Measurements from ENCODE around the gene FOCAD.
A peak's percentile ranks its signal among the peaks of the same experiment; 100 is the strongest.

Gene FOCAD

DNA sequence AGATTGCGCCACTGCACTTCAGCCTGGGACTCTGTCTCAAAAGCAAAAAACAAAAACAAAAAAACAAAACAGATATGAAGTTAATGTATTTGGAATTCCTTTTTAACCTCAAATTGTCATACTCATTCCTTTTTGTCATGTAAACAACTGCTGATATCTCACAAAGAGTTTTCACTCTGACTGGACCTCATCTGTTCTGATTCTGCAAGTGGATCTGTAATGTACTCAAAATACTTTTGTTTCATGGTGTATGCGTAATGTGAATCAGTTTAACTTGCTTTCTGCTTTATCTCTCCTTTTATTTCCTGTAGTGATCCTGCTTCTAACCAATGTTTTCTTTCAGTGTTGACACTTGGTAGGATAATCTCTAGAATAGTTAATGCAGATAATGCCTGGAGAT is 106.7 kb downstream of the FOCAD start:
- DNase-seq (ENCODE audit: low read depth) = no peak

DNA sequence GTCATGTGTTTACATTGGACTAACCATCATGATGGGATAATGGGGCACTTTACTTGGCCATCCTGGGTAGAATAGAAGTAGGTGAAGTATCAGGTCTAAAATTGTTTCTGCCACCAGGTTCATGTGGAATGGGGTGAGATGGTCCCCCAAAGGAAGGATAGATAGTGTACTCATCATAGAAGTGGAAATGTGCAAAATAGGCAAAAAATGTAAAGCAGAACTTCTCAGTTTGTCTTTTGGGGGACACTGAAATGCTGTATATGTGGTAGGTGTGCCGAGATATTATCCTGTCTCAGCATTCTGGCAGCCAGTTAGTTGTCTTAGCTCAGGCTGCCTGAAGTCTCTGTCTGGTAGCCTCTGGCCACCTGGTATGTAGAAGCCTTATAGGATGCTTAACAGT is 107.6 kb downstream of the FOCAD start:
- DNase-seq (ENCODE audit: low read depth) = no peak

DNA sequence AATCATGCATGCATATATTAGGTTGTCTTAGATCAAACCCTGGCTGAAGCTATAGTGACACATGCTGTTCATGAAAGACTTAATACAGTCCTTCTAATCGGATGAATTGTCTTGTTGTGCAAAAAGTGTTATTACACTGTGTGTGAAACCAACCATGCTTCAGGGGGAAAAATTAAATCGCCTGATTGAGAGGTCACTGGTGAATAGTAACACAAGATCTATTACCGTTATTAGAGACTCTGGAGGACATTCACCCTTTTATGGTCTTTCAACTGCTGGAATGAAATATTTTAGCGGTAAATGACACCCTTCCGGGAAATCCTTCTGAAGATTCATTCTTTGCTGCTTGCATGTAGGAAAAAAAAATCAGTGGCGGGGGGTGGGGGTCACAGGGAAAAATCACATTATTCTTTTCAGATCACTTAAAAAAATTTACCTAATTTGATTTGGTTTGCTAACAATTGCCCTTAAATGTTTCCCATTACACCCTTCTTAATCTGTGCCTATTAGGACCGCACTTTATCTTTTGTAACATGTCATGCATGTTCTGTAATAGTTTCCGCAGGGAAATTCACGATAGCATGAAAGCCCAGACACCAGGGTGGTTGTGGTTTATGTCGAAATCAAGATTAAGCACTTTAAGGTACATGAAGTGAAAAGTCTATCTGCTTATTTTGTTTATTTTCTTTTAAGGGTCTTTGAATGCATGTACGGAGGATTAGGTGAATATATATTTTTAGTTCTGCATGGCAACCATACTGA is 120.6 kb downstream of the FOCAD start:
- DNase-seq (ENCODE audit: low read depth) = no peak

DNA sequence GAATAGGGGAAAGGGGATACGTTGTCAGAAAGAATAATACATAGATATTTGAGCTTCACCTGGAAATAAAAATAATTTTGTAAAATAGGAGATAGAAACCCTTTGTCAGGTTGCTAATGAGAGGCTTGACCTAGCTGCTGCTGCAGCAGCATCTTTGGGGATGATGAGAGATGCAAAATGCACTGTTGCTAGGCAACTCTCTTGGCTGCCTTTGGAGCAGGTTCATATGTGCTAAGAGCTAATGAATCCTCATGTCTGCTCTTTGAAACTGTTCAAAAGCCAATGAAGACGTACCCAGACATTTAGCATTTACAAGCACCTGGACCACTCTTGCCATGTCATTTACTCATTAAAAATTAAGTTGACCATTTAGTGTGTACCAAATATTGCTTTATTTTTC is 121.7 kb downstream of the FOCAD start:
- no peak for DNase-seq (ENCODE audit: low read depth)

DNA sequence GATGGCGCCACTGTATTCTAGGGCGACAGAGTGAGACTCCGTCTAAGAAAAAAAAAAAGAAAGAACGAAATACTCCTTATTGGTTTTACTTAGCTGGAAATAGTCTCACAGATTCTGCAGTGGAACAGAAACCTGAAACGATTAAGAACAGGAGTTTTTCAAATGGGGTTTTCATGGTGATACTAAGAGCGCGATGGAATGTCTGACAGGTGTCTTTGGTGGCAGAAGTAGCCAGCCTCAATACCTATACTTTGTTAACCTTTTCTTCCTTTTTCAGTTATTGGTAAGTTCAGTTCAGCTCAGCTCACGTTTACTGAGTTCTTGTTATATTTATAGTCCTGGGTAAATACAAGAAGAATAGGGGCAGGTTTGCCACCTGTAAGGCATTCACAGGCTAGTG is 123.9 kb downstream of the FOCAD start:
- DNase-seq (ENCODE audit: low read depth) = no peak

DNA sequence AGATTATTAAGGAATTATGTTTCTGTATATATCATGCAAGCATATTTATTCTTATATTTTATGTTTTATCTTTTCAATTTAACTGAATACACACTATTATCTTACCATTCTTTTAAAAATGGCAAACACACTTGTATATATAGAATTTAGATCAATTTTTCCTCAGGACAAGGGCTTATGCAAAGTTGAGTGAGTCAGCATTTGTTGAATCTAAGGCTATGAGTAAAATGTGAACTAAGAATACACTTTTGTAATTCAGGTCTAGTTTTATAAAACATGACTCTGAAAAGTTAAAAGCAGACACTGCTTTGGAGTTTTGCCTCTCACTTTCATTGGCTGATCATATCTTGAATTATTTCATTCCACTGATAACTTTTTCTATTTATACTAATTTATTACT is 127.8 kb downstream of the FOCAD start:
- DNase-seq (ENCODE audit: low read depth) = no peak

DNA sequence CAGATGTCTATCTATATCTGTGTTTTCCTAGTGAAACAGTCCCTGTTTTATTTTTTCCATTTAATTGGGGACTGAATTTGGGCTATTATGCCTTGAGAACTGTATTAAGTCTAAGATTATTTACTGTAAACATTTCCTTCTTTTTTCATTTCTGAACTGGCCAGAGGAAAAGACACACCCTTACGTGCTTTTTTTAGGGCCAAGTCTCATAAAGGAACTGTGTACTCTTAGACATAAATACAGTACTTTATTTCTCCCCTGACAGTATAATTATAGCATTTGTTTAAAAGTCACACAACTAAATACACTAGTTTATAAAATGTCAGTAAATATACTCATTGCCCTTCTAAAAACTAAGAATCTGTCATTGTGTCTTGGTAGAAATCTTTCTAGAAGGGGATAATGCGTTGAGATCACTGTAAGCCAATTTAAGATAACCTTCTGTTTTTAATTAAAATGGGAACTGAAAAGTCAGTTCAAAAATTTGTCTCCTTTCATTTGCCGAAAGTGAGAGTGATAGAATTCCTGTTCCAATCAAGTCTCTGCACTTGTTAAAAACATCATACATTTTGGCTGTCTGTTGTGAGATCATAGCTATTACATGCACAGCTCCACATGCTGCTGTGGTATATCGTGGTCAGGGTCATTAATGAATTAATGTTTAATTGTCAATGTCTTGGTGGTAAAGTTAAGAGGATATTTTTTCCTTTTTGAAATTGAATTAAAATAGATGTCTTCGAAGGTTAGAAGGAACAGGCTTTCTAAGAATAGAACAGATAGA is 132.1 kb downstream of the FOCAD start:
- no peak for DNase-seq (ENCODE audit: low read depth)

DNA sequence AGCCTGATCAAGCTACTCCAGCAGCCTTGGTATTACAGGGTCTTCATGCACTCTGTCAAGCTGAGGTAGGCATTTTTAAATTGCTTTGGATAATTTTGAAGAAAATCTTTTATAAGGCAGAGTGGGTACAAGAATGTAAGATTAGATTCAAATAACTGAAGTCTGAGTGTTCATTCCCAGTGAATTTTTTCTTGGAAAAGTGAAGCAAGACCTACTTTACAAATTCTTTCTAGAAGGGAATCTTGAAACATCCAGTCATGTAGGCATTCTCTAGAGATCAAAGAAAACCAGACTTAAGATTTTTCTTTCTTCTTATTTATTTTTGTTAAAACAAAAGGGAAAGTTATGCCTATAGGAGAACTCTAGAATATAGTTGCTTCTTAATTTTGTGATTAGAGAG is 139.0 kb downstream of the FOCAD start:
- DNase-seq (ENCODE audit: low read depth) = no peak

DNA sequence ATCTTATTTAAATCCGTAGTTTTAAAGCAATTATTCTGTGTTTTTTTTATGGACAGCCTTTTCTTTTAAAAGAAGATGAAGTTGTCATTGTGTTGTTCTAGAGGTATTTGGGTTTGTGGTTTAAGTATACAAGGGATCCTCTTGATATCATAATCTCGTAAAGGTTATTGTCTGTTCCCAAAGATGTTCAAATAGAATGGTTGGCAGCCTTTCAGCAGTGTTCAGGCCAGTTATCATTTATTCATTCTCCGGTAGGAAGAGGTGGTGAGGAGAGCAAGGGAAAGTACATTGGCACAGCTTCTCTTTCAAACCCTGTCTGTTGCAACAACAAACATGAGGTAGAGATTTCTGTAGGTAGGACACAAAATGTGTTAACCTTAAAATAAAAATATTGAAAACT is 147.0 kb downstream of the FOCAD start:
- DNase-seq (ENCODE audit: low read depth) = no peak

DNA sequence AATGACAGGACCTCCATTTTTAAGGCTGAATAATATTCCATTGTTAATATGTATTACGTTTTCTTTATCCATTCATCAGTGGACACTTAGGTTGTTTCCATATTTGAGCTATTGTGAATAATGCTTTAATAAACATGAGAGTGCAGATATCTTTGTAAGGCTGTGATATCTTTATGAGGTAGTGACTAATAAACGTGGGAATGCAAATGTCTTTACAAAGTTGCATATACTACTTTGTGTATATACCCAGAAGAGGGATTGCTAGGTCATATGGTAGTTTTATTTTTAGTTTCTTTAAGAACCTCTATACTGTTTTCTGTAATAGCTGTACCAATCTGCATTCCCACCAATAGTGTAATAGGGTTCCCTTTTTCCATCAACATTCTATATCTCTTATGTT is 148.7 kb downstream of the FOCAD start:
- DNase-seq (ENCODE audit: low read depth) = no peak

DNA sequence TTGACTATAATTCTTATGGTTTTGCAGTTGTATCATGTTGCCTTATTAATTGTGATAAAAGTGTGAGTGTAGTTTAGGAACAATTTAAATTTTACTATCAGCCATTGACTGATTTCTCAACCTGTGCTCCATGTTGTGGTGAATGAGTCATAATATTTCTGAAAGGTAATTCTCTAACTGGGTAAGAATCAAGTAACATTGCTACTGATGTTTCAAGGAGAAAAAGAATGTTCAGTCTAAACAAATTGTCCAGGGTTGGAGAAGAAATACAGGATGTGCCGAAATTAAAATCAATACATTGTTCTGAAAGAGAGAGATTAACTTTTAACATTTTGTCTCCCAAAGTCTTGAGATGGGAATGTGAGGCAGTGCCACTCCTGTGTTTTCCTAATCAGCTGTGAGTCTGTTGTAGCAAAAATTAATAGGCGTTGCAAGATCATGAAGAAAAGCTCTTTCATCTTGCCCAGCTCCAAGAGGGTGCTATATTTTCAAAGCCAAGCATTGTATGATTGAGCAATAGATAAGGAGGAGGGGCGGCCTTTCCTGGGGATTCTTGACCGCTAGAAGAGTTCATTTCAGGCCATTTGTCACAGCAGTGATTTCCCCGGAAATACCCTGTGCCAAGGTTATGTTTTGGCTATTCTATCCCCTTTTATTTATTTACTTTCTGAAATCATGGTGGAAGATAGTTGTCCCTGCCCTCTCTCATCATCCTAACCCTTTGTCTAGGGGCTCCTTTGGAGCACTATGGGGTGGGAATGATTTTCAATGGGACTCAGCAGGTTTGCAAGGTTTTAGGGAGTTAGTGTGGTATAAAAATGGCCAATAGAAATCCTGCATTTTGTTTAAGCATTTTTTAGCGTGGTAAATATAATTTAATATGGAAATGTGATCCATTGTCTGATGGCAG is 151.6 kb downstream of the FOCAD start:
- no peak for DNase-seq (ENCODE audit: low read depth)

DNA sequence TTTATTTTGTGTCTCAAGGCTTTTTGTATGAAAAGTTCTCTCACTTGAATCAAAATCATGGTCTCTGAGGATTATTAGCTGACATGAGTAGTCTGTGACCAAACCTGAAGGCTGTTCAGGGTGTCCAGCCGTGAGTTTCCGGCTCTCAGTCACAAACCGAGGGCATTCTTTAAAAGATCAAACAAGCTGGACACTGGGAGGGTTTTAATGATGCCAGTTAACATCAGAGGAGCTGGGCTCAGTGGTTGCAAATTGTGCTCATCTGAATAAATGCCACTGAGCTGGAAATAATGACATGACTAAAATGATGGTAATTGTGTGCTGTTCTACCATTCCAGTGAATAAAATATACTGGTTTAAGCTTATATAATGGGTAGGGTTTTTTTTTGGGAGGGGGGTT is 153.1 kb downstream of the FOCAD start:
- DNase-seq (ENCODE audit: low read depth) = no peak

DNA sequence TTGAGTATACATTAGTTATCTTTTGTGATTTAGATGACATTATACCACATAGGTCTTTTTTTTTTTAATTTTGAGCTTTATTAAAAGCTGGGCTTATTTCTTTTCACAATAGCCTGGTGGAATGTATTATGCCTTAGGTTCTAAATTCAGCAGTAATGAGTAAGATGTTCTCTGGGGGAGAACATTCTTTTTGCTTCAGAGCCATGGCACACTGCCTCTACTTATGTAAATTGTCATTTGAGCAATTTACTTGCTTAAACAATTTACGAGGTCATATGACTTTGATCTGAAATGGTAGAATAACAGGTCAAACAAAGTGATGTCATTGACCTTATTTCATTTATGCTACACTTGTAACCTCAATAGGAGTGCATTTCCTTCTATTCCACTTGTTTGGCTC is 154.2 kb downstream of the FOCAD start:
- DNase-seq (ENCODE audit: low read depth) = no peak

DNA sequence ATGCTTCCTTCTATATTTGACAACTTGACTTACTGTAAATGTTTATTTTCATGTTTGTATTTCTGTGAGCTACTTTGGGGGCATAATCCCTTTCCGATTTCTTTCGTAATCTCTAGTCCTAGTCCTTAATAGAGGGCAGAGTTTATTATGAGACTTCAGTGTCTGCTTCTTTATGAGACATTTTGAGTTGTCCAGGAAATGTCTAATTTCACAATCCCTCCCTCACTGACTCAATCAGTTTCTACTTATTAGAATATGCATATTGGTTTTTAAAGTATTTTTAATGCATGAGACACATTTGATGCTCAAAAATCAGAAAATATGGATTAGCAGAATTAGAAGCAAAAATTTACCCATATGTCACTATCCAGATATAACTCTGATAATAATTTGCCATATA is 160.9 kb downstream of the FOCAD start:
- DNase-seq (ENCODE audit: low read depth) = peak; percentile 14

DNA sequence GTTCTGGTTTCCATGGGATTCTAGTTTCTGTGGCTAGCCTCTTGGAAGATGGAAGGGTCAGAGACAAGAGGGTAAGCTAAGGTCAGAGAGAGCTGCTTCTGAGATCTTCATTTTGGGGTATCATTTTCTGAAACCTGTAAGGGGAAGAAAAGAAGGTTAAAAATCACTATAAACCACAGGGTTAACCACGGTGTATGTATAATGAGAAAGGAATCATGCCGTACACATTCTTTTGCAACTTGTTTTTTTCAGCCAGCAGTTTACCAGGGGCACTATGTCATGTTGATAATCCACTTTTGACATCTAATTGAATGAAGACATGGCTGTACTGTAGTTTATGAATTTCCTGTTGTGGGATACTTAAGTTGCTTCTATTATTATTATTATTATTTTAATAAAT is 164.4 kb downstream of the FOCAD start:
- DNase-seq (ENCODE audit: low read depth) = no peak

DNA sequence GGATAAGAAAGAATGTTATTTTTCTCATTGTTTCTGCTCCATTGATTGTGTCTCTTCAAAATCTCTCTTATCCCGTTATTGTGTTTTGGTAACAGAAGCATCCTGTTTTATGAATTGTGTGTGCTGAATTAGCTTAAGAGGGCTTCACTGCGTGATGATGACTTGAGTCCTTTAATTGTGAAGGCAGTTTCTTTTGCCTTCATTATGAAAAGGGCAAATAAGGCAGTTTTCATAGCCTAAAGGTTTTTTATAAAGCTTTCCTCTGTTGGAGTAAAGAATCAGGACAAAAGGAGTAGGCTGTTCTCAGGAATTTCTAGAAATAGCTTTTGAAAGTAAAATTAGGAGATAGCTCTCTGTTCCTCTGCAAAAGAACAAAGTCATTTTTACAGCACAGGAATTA is 169.8 kb downstream of the FOCAD start:
- DNase-seq (ENCODE audit: low read depth) = no peak

DNA sequence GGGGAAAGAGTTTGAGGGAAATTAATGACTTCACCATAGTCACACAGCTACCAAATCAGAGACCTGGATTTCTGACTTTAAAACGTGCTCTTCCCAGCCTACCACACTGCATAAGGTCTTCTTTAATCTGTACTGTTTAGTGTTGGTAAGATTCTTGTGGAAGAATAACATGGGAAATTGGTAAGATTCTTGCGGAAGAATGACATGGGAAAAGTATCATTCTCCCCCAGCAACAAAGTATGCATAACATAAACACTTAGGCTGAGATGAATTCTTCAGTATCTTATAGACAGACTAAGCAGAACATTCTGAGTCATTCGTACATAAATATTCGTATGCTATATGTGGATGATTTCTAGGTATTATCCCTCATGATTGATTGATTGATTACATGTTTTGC is 170.4 kb downstream of the FOCAD start:
- DNase-seq (ENCODE audit: low read depth) = no peak

DNA sequence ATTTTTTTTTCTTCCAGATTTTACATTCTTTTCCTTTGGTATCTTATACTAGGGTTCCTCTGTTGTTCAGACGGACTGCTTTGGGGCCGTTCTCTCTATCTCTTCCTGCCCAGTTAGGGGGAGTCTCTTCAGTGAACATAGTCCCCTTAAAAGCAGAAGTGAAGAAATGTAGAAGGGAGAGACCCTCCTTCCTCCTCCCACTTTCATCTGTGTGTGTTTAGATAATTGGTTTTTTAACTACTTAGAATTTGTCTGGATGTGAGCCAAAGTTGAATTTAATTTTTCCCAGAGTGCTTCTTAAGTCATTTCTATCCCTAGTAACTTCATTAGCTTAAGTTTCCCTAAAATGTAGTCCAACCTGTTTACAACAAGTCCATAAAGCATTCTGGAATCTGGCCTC is 179.9 kb downstream of the FOCAD start:
- no peak for DNase-seq (ENCODE audit: low read depth)

DNA sequence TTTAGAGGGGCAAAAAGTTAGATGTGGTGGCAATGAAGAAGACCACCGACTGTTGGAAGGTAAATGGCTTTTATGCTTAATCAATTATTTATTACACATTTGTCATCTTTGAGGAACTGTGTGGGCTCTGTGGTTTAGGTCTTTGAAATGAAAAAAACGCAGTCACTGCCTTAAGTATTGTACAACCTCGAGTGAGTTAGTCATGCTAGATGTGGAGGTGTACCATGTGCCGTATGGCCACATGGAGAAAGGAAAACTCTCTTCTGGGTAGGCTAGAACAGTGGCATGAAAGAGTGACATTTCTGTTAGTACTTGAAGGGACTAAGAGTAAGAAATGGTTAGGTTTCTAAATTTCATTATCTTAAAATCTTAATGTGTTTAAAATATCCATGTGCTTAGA is 181.3 kb downstream of the FOCAD start:
- no peak for DNase-seq (ENCODE audit: low read depth)

DNA sequence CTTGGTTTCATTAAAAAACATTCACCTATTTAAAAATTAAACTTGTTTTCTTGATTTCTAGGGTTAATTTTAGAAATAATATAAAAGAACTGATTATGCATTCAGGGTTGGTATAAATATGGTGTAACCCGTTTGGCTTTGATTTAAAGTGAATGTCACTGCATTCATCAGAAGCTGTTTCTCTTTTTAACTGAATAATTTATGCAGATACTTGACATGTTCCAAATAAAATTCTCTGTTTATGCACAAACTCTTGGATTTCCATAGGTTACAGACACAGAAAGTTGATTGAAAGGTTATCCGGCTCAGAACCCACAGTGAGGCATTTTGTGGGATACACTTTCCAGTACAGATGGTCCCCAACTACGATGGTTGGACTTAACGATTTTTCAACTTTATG is 186.1 kb downstream of the FOCAD start:
- DNase-seq (ENCODE audit: low read depth) = no peak

DNA sequence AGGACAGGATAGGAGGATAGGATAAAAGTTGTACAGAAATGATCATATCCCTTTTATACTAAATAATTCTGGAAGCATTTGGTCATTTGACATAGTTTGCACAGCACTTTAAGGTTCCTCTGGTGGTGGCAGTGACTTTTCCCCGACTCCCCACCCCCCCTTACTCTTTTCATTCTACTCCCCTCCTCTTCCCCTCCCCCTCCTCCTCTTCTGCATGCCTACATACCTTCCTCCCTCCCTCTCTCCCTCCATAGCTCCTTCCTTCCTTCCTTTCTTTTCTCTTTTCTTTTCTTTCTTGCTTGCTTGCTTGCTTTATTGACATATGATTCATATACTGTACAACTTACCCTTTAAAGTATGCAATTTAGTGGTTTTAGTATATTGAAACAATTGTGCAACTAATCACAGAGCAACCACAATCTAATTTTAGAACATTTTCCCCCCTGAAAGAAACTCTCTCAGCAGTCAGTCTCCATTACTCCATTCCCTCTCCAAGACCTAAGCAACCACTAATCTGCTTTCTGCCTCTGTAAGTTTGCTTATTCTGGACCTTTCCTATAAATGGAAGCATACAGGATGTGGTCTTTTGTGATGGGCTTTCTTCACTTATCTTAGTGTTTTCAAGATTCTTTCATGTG is 188.4 kb downstream of the FOCAD start:
- DNase-seq (ENCODE audit: low read depth) = peak; percentile 44

DNA sequence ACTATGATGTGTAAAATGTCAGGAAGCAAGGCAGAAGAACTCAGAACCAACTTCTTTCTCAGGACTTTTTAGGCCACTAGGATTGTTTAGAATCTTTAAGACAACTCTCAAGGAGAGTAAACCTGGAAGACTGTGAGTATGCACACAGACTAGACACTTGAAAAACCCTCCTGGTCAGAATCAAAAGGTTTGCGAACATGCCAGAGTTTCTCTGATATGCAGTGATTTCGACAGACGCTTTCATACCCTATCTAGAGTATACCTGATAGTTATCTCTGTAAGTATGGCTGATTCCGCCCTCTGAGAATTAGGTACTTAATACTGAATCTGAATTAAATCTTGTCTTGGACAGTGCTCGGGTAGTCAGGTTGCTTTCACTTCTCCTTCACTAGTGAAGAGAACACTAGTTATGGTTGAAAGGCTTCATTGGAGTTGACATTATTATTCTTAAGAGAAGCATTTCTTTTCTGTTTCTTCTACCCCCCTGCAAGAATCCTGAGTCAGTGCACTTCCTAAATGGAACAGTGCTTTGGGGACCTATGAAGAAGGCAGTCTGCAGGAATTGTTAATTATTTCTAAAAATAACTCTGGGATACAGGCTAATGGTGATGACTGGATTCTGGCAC is 189.3 kb downstream of the FOCAD start:
- DNase-seq (ENCODE audit: low read depth) = no peak

Data from HS-5 (cell line).